Measurements from ENCODE around the gene NT5C1B.

Gene NT5C1B

DNA sequence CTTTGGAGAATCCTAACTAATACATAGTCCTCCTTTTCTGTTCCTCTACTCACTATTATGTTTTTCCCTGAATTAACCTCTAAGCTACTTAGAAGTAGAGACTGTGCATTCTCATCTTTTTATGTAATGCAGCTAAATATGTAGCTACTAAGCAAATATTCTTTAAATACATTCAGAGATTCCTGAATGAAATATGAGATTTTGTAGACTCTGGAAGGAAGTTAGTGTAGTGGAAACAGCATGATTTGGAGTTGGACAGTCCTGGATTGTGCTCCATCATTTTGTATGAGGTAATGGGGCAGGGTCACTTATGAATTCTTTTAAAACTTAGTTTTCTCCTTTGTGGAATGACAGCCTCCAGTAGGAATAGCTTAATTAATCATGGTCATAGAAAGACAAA lies 24.7 kb upstream of the NT5C1B start:
- no peak for FAIRE-seq

DNA sequence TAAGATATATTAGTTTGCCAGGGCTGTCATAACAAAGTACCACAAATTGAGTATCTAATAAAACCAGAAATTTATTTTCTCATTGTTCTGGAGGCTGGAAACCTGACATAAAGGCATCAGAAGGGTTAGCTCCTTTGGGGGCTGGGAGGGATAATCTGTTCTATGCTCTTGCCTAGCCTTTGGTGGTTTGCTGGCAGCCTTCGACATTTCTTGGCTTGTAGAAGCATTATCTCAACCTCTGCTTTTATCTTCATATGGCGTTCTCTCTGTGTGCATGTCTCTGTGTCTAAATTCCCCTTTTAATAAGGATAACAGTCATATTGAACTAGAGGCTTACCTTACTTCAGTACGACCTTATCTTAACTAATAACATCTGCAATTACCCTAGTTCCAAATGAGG lies 22.8 kb upstream of the NT5C1B start:
- no peak for FAIRE-seq
- TF ChIP-seq TAF1 (IDR thresholded peaks at IDR 0.05; ENCODE audit: borderline replicate concordance, low read depth, low read length) (no peak), POLR2AphosphoS5 (IDR thresholded peaks at IDR 0.05; ENCODE audit: low read depth, low read length) (no peak), POLR2A (IDR thresholded peaks at IDR 0.05; ENCODE audit: low read depth, low read length) (no peak)
- DNase-seq (ENCODE audit: insufficient read length), result no peak

More for the DNA sequence above, 24.7 kb upstream of the NT5C1B start:
- no peak for TF ChIP-seq TAF1 (IDR thresholded peaks at IDR 0.05; ENCODE audit: borderline replicate concordance, low read depth, low read length)
- no peak for TF ChIP-seq POLR2A (IDR thresholded peaks at IDR 0.05; ENCODE audit: low read depth, low read length)
- no peak for TF ChIP-seq POLR2AphosphoS5 (IDR thresholded peaks at IDR 0.05; ENCODE audit: low read depth, low read length)
- no peak for DNase-seq (ENCODE audit: insufficient read length)

DNA sequence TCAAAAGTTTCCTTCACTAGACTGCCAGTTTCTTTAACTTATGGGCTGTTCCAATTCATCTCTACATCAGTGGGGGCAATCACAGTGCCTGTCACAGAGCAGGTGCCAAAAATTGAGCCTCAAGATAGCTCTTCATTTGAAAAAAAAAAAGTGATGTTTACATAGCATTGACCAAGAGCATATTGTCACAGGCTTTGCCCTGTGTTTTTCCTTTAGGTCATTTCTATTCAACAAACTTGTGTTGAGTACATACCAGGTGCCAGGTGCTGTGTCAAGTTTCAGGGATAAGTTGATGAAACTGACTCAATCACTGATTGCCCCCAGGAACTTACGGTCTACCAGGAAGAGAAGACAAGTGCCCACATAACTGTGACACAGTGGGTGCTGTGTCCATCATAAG lies 22.2 kb upstream of the NT5C1B start:
- no peak for DNase-seq (ENCODE audit: insufficient read length)
- FAIRE-seq, result no peak

DNA sequence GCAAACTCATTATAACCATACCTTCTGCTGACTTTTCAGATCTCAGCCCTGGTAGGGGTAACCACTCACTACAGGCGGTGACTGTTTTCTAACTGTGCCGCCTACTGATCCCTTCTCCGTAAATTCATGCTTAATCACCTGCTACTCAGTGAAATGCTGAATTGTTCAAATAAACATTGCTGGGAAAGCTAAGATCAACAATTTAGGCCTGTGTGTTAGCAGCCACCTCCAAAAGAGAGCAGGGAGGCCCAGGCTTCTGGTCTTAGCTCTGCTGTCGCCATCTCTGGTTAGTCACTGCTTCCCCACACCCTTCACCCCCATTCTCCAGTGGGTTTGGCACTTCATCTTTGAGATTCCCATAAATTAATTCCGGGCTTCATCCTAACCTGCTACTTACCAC lies 21.8 kb upstream of the NT5C1B start:
- TF ChIP-seq POLR2A (IDR thresholded peaks at IDR 0.05; ENCODE audit: low read depth, low read length) (no peak), POLR2AphosphoS5 (IDR thresholded peaks at IDR 0.05; ENCODE audit: low read depth, low read length) (no peak), TAF1 (IDR thresholded peaks at IDR 0.05; ENCODE audit: borderline replicate concordance, low read depth, low read length) (no peak)
- FAIRE-seq (no peak), DNase-seq (ENCODE audit: insufficient read length) (no peak)

More for the DNA sequence above, 22.2 kb upstream of the NT5C1B start:
- TF ChIP-seq POLR2A (IDR thresholded peaks at IDR 0.05; ENCODE audit: low read depth, low read length), result no peak
- TF ChIP-seq TAF1 (IDR thresholded peaks at IDR 0.05; ENCODE audit: borderline replicate concordance, low read depth, low read length), result no peak
- TF ChIP-seq POLR2AphosphoS5 (IDR thresholded peaks at IDR 0.05; ENCODE audit: low read depth, low read length), result no peak

DNA sequence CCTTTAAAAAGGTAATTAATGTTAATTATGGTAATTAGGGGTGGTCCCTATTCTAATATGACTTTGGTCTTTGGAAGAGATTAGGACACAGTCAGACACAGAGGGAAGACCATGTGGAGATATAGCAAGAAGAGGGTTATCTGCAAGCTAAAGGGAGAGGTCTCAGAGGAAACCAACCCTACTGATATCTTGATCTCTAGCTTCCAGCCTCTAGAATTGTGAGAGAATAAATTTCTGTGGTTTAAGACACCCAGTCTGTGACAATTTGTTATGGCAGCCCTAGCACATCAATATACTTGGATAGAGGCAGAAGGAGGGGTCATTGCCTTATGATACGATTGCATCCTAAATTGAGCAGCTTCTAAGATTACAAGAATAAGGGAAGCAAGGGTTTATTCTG lies 21.3 kb upstream of the NT5C1B start:
- FAIRE-seq, result no peak
- TF ChIP-seq TAF1 (IDR thresholded peaks at IDR 0.05; ENCODE audit: borderline replicate concordance, low read depth, low read length), result no peak
- TF ChIP-seq POLR2AphosphoS5 (IDR thresholded peaks at IDR 0.05; ENCODE audit: low read depth, low read length), result no peak
- DNase-seq (ENCODE audit: insufficient read length), result no peak

DNA sequence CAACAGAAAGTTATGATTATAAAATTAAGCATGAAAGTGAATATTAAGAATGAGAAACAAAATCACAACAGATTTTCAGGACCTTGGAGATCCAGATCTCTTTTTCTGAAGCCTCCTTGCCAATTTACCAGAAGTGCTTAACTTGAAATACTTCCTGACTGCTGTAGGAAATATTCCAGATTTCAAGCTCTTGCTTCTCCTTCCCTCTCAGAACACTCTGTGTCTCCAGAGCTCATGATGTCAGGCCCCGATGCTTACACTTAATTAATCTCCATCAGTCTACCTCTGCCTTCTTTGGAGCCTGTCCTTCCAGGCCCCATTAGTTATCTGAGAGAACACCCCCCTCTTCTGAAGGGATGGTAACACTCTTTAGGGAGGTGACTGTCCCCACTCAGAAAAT lies 20.7 kb upstream of the NT5C1B start:
- no peak for DNase-seq (ENCODE audit: insufficient read length)
- no peak for TF ChIP-seq TAF1 (IDR thresholded peaks at IDR 0.05; ENCODE audit: borderline replicate concordance, low read depth, low read length)
- no peak for TF ChIP-seq POLR2A (IDR thresholded peaks at IDR 0.05; ENCODE audit: low read depth, low read length)
- TF ChIP-seq POLR2AphosphoS5 (IDR thresholded peaks at IDR 0.05; ENCODE audit: low read depth, low read length), result no peak
- no peak for FAIRE-seq

DNA sequence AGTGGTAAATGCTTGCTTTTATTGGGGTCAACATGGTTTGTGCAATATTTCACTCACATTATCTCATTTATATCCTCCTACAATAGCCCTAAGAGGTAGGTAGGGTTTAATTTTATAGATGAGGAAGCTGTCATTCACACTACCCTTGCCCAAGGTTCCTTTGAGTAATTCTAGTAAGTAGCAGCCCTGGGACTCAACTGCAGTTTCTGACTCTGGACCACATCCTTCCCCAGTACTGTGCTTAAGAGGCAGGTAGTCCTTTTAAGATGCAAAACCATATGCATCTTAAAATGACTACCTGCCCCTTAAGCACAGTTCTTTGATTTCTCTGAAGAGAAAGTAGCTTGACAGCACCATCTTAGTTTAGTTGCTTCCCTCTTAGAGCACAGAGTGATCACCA lies 15.7 kb upstream of the NT5C1B start:
- FAIRE-seq (no peak), DNase-seq (ENCODE audit: insufficient read length) (no peak)
- TF ChIP-seq TAF1 (IDR thresholded peaks at IDR 0.05; ENCODE audit: borderline replicate concordance, low read depth, low read length), result no peak
- no peak for TF ChIP-seq POLR2A (IDR thresholded peaks at IDR 0.05; ENCODE audit: low read depth, low read length)
- no peak for TF ChIP-seq POLR2AphosphoS5 (IDR thresholded peaks at IDR 0.05; ENCODE audit: low read depth, low read length)

DNA sequence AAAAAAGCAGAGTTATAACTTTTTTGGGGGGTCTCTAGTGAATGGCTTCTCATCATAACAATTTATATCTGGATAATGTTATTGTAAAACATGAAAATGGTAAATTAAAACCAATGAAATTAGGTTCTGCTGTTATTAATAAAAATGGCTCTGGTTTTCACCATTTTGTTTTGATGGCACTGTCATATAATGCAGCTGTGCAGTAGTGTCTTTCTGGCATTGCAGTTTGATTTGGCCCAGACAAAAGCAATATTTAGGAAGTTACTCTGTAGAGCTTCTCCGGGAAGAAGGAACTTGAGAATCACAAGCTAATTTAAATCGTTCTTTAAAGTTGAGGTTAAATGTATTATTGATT lies 15.1 kb upstream of the NT5C1B start:
- TF ChIP-seq POLR2AphosphoS5 (IDR thresholded peaks at IDR 0.05; ENCODE audit: low read depth, low read length) (no peak), POLR2A (IDR thresholded peaks at IDR 0.05; ENCODE audit: low read depth, low read length) (no peak), TAF1 (IDR thresholded peaks at IDR 0.05; ENCODE audit: borderline replicate concordance, low read depth, low read length) (no peak)
- FAIRE-seq, result no peak
- no peak for DNase-seq (ENCODE audit: insufficient read length)

DNA sequence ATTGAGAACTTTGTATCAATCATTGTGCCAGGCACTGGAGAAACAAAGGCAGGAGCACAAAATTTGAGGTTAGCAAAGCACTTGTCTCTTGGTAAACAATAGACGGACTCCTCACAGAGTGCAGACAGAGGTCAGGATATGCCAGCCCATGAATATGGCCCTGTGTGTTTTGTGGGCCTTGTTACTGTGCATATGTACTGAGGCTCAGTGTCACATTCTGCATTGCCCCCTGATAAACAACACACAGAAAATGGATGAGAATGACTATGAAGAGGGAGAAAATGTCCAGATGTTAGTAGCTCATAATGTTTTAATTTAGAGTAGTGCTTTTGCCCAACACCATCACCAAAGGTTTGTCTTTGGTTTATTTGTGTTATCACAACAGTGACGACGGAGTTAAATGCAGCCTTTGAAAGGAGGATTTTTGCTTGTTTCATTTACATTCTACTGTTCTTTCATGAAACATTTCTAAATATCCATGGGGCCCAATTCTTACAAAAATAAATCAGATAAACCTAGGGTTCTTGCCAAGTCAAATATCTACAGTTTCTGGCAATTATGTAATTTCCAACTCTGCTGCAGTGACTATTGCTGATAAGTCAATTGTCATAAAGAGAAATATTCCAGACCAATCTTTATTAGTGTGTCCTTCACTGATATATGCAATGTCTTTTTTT lies 14.6 kb upstream of the NT5C1B start:
- DNase-seq (ENCODE audit: insufficient read length), result no peak
- TF ChIP-seq POLR2AphosphoS5 (IDR thresholded peaks at IDR 0.05; ENCODE audit: low read depth, low read length), result no peak
- TF ChIP-seq POLR2A (IDR thresholded peaks at IDR 0.05; ENCODE audit: low read depth, low read length), result no peak
- no peak for TF ChIP-seq TAF1 (IDR thresholded peaks at IDR 0.05; ENCODE audit: borderline replicate concordance, low read depth, low read length)
- FAIRE-seq, result no peak

DNA sequence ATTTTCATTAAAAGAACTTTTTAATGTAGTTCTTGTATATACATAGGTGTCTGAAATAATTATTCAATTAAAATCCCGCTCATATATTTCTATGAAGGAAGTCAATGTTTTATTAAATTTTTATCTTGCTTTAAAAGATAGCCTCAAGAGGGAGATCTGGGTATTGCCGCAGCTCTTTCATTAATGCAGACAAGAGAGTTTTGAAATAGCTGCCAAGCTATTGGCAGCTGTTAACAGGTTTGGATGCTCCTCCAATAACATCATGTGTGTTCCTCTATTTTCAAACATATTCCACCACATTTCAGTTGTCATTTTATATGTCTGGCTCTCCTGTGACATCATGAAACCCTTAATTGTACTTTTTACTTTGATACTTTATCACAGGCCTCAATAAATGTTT lies 12.9 kb upstream of the NT5C1B start:
- FAIRE-seq, result no peak
- no peak for DNase-seq (ENCODE audit: insufficient read length)
- no peak for TF ChIP-seq POLR2A (IDR thresholded peaks at IDR 0.05; ENCODE audit: low read depth, low read length)
- no peak for TF ChIP-seq TAF1 (IDR thresholded peaks at IDR 0.05; ENCODE audit: borderline replicate concordance, low read depth, low read length)
- no peak for TF ChIP-seq POLR2AphosphoS5 (IDR thresholded peaks at IDR 0.05; ENCODE audit: low read depth, low read length)

DNA sequence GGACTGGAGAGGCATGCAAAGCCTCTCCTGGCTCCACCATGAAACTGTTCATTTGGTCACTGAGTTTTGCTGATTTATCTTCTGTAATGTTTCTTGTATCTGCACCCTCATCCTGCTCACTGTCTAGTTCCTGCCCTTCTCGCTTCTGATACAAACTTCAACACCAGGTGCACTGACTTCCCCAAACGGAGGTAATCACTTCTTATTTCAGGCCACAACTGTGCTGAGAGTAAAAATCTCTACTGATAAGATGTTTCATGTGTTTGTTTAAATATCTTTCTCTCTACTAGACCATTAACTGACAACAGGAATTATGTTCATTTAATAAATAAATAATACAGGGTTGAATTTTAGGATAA lies 10.9 kb upstream of the NT5C1B start:
- no peak for DNase-seq (ENCODE audit: insufficient read length)
- TF ChIP-seq TAF1 (IDR thresholded peaks at IDR 0.05; ENCODE audit: borderline replicate concordance, low read depth, low read length) (no peak), POLR2AphosphoS5 (IDR thresholded peaks at IDR 0.05; ENCODE audit: low read depth, low read length) (no peak), POLR2A (IDR thresholded peaks at IDR 0.05; ENCODE audit: low read depth, low read length) (no peak)
- FAIRE-seq, result no peak

DNA sequence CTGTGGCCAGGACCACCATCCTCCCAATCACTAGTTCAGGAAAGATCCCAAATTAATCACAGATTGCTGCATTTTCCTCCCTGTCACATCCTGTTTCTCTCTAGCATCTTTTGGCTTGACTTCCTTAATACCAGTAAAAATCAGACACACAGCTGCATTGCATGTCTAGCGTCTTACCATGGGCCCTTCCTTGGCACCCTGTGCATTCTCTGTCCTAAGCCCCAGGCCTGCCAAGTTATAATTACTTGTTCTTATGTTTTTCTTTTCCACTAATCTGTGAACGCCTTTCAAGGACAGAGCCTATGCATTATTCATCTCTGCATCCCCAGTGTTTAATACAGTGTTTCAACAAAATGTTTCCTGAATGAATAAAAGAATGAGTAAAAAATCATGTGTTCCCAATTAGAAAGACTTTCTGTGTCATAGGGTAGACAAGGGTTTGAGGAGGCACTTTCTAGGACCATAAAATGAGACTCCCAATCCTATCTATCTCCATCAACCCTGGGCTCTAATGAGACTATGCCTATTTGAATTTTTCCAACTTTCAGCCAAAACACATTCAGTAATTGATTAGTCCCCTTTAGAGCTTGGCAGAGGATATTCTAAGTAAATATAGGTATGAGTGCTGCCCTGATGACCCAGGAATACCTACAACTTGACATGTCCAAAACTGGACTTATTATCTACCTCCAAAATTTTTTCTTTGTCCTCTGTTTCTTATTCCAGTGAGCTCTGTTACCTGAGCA lies 10.3 kb upstream of the NT5C1B start:
- DNase-seq (ENCODE audit: insufficient read length) (no peak), FAIRE-seq (no peak)
- TF ChIP-seq TAF1 (IDR thresholded peaks at IDR 0.05; ENCODE audit: borderline replicate concordance, low read depth, low read length), result no peak
- TF ChIP-seq POLR2AphosphoS5 (IDR thresholded peaks at IDR 0.05; ENCODE audit: low read depth, low read length), result no peak
- TF ChIP-seq POLR2A (IDR thresholded peaks at IDR 0.05; ENCODE audit: low read depth, low read length), result no peak

Data from GM12892 (cell line).